ENCODE results near the gene CUBN. TPM values are rescaled to one million over a fixed set of nuclear protein-coding genes. Genes with fewer than 3 reads are reported as not detected.

CUBN gene
- total and polyA plus RNA-seq, 2 of the 13 experiments (the other 11 are each of a cell fraction or from before 2014, with no cell fraction given): 0.27 to 0.32 TPM

DNA sequence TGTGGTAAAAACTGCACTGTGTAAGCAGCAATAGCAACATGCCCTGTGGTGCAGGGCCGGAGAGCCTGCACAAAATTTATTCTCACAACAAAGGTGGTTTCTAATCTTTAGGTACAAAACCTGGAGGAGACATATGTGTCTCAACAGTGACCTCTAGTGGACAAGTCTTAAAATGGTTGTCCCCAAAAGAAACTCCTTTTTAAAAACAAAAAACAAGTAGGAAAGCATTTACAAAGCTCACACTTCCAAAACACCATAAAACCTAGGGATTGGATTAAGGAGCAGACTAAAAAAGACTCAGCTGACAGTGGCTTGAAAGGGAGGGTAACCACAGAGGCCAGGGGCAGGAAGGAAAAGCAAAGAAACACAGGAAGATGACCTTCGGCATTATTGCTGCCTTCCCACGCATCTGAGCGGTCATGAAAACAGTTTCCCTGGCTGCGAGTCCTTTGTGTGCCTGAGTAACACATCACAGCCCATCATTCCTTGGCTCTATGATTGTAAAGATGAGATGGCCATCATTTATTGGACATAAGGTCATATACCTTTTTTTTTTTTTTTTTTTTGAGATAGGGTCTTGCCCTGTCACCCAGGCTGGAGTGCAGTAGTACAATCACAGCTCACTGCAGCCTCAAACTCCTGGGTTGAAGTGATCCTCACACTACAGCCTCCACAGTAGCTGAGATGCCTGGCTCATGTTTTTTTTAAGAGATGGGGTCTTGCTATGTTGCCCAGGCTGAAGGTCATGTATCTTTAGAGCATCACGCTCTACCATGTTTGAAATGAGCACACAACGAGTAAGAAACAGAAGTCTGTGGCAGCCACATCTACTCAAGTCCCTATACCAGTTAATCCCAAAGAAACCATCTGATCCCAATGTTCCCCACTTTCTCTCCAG is 351.9 kb downstream of the CUBN start (continued):
- TF ChIP-seq ZHX2 (IDR thresholded peaks at IDR 0.05; ENCODE audit: low read depth) (no peak), ZHX2 (CRISPR knock-in tag; IDR thresholded peaks at IDR 0.05; ENCODE audit: borderline replicate concordance) (no peak), STAG1 (CRISPR knock-in tag; IDR thresholded peaks at IDR 0.05) (peak; percentile 76), ASH2L (IDR thresholded peaks at IDR 0.05; ENCODE audit: insufficient read length, low read depth, low read length) (no peak), RAD21 (CRISPR knock-in tag; IDR thresholded peaks at IDR 0.05) (peak; percentile 25; the same call in 1 of the 2 replicates), ZNF790 (CRISPR knock-in tag; IDR thresholded peaks at IDR 0.05; ENCODE audit: borderline replicate concordance) (no peak), HIC2 (CRISPR knock-in tag; IDR thresholded peaks at IDR 0.05; ENCODE audit: low read depth) (no peak), ARHGAP35 (CRISPR knock-in tag; IDR thresholded peaks at IDR 0.05; ENCODE audit: borderline replicate concordance) (no peak), SMC3 (IDR thresholded peaks at IDR 0.05; ENCODE audit: low read length) (peak; percentile 40), ZBTB8A (CRISPR knock-in tag; IDR thresholded peaks at IDR 0.05; ENCODE audit: borderline replicate concordance, low read depth) (no peak)
- TF ChIP-seq, protein P1, sequence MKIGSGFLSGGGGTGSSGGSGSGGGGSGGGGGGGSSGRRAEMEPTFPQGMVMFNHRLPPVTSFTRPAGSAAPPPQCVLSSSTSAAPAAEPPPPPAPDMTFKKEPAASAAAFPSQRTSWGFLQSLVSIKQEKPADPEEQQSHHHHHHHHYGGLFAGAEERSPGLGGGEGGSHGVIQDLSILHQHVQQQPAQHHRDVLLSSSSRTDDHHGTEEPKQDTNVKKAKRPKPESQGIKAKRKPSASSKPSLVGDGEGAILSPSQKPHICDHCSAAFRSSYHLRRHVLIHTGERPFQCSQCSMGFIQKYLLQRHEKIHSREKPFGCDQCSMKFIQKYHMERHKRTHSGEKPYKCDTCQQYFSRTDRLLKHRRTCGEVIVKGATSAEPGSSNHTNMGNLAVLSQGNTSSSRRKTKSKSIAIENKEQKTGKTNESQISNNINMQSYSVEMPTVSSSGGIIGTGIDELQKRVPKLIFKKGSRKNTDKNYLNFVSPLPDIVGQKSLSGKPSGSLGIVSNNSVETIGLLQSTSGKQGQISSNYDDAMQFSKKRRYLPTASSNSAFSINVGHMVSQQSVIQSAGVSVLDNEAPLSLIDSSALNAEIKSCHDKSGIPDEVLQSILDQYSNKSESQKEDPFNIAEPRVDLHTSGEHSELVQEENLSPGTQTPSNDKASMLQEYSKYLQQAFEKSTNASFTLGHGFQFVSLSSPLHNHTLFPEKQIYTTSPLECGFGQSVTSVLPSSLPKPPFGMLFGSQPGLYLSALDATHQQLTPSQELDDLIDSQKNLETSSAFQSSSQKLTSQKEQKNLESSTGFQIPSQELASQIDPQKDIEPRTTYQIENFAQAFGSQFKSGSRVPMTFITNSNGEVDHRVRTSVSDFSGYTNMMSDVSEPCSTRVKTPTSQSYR (CRISPR knock-in tag; IDR thresholded peaks at IDR 0.05; ENCODE audit: borderline replicate concordance): no peak
- TF ChIP-seq, protein P2, sequence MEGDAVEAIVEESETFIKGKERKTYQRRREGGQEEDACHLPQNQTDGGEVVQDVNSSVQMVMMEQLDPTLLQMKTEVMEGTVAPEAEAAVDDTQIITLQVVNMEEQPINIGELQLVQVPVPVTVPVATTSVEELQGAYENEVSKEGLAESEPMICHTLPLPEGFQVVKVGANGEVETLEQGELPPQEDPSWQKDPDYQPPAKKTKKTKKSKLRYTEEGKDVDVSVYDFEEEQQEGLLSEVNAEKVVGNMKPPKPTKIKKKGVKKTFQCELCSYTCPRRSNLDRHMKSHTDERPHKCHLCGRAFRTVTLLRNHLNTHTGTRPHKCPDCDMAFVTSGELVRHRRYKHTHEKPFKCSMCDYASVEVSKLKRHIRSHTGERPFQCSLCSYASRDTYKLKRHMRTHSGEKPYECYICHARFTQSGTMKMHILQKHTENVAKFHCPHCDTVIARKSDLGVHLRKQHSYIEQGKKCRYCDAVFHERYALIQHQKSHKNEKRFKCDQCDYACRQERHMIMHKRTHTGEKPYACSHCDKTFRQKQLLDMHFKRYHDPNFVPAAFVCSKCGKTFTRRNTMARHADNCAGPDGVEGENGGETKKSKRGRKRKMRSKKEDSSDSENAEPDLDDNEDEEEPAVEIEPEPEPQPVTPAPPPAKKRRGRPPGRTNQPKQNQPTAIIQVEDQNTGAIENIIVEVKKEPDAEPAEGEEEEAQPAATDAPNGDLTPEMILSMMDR (CRISPR knock-in tag; IDR thresholded peaks at IDR 0.05): peak; percentile 68
